Aorta (tissue), 5 donors: ENCODE measurements around the gene BSG. TPM values are rescaled to one million over a fixed set of nuclear protein-coding genes. Genes with fewer than 3 reads are reported as not detected.

ENCODE experiments used
- ATAC-seq: fragments of 200-7000 bp; cut with Tn5 transposase; one replicate; pipeline ENCODE4 v1.9.1; 2022; ENCODE audit warnings: moderate library complexity; ENCODE audit not compliant: low FRiP score
- DNase-seq, 2 donors: peaks; one replicate each; pipeline ENCODE4 v3.0.0-alpha.2; 2020
- H3K27ac ChIP-seq, 2 donors: one replicate each; pipeline ENCODE4 v1.5.1; 2013; ENCODE audit warnings: low read length in 2 of 2, mild to moderate bottlenecking in 2 of 2, moderate library complexity in 2 of 2, control low read depth in 1 of 2, inconsistent platforms in 1 of 2, low read depth in 1 of 2
- H3K27me3 ChIP-seq, 2 donors: one replicate each; pipeline ENCODE4 v1.6.1; 2013; ENCODE audit warnings: control low read depth in 1 of 2, low read length in 1 of 2, mild to moderate bottlenecking in 1 of 2, moderate library complexity in 1 of 2; ENCODE audit not compliant: insufficient read depth in 2 of 2, control insufficient read depth in 1 of 2
- H3K36me3 ChIP-seq, 2 donors: one replicate each; pipeline ENCODE4 v1.6.1; 2013; ENCODE audit warnings: control low read depth in 1 of 2, low read length in 1 of 2, mild to moderate bottlenecking in 1 of 2; ENCODE audit not compliant: insufficient read depth in 2 of 2, control insufficient read depth in 1 of 2
- H3K4me1 ChIP-seq, 2 donors: one replicate each; pipeline ENCODE4 v1.6.1; 2013; ENCODE audit warnings: low read length in 2 of 2, control low read depth in 1 of 2, mild to moderate bottlenecking in 1 of 2, moderate library complexity in 1 of 2; ENCODE audit not compliant: insufficient read depth in 2 of 2, control insufficient read depth in 1 of 2
- H3K4me3 ChIP-seq, 2 donors: one replicate each; pipeline ENCODE4 v1.5.1; 2013; ENCODE audit warnings: low read length in 2 of 2, control low read depth in 1 of 2, mild to moderate bottlenecking in 1 of 2
- H3K9me3 ChIP-seq: one replicate; pipeline ENCODE4 v1.6.1; 2013; ENCODE audit warnings: mild to moderate bottlenecking, low read length; ENCODE audit not compliant: control insufficient read depth
- WGBS, 2 donors: extraction: QIAGEN DNeasy Blood & Tissue Kit; methylation state at CpG; one replicate each; pipeline ENCODE4 v1.1.7; 2013; 5-methylcytosine and 5-hydroxymethylcytosine counted together
- intact Hi-C, 2 donors: fragments of 100-400 bp; cut with DNase I; formaldehyde crosslinking; loops; one replicate each; pipeline versions ENCODE4 v1.14.2 to v1.15.0; 2022
- long read RNA-seq, 2 donors: library from polyadenylated mRNA; unstranded; transcript quantifications; one replicate each; pipeline ENCODE4 v2.0.0, GENCODE V29; 2020 to 2021
- polyA plus RNA-seq, 2 donors: library from polyadenylated mRNA; stranded (reverse); fragments of 200-250 nt; gene quantifications; one replicate each; pipeline ENCODE4 v1.2.3, GENCODE V29; 2013
- total RNA-seq, 2 donors: library from RNA; stranded (reverse); fragmentation: NEBNext Ultra II Directional; extraction: Animal tissue kit (Norgen Biotek cat#: 25700); gene quantifications; one replicate each; pipeline ENCODE4 v1.2.1, GENCODE V29; 2021
- donor health status: healthy with polysubstance abuse.
- donor health status: Bipolar disorder and iron deficiency.
- donor health status: DM: no; HTN: no; CAD: no.
- donor health status: DM: no; HTN: no; CAD: no.
- donor health status: DM: yes; HTN: yes; CAD: no.

BSG gene
- total RNA-seq = 100 to 1,000 TPM; 264 to 281 TPM
- polyA plus RNA-seq = 100 to 1,000 TPM; 239 to 436 TPM
- long read RNA-seq, donor 1, partial matches to known transcripts = 29 of 580 reads
- long read RNA-seq, donor 1, other reads (novel, unspliced or antisense) = 551 of 580 reads
- long read RNA-seq, donor 2, partial matches to known transcripts = 12 of 165 reads
- long read RNA-seq, donor 2, other reads (novel, unspliced or antisense) = 153 of 165 reads

DNA sequence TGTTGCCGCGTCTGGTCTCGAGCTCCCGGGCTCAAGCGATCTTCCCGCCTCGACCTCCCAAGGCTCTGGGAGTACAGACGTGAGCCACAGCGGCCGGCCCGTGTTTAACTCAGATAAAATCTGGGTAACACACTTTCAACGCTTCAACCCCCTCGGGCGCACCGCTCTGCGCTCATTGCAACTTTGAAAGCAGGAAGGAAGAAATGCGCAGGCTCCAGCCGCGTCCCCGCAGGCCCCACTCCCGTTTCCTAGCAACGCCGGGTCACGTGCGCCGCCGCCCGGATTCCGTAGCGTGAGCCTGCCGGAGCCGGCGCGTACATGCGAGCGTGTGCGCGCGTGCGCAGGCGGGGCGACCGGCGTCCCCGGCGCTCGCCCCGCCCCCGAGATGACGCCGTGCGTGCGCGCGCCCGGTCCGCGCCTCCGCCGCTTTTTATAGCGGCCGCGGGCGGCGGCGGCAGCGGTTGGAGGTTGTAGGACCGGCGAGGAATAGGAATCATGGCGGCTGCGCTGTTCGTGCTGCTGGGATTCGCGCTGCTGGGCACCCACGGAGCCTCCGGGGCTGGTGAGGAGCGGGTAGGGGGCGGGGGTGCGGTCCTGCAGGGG, at the start of gene BSG:
TSS of gene BSG (plus strand) at position 457 of the 603 bp plus-strand sequence. CDS start at position 496, 39 bp downstream.
- Histone ChIP-seq H3K9me3 (no peaks in the 10 kb centered on the region), H3K36me3 (no peaks in the 10 kb centered on the region), H3K27me3 (no peaks in the 10 kb centered on the region), H3K4me1 (peaks cover 0 to 3% of the 10 kb centered on the region in 2 donors), H3K4me3 (peak within 1 kb of the TSS; percentile 91 to 95), H3K27ac (peak within 1 kb of the TSS in 1 of 2 donors; percentile 16)
- DNase-seq (peak; percentile 99), ATAC-seq (peak; percentile 96)
- intact Hi-C loops = no loop called here
- WGBS, 2 donors = 0% methylated on average over 69 to 79 of the region's 79 CpGs

- Histone ChIP-seq H3K27ac (no peak overlapping the region), H3K4me1 (no peaks in the 10 kb centered on the region)
Measured at GRCh38 chr19:522726-523125, 49.7 kb upstream of the BSG start.

DNA sequence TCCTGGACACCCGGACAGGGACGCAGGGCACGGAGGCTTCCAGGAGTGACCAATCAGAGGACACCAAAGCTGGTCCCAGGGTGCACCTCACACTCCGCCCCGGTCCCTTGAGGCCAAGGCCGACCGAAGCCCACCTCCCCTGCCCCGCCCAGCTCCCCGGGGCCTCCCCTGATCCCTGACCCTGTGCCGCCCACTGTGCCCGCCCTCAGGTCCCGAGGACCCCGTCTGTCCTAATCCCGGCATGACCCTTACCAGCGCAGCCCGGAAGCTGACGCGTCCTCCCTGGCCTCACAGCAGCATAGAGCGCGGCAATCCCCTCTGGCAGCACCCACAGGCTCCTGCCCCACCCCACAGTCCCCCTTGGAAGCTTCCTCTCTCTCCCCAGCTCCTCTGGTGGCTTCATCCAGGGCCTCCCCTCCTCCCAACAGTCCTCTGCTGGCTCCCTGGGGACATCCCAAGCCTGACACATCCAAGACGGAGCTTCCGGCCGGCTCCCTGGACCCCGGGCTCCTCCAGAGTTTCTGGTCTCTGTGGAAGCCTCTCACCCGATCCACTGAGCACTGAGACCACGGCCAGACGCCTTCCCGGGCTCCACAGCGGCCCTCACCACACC, 48.2 kb upstream of the BSG start:
- Histone ChIP-seq H3K36me3 (no peaks in the 10 kb centered on the region), H3K27me3 (no peaks in the 10 kb centered on the region), H3K27ac (no peak overlapping the region), H3K9me3 (no peaks in the 10 kb centered on the region), H3K4me3 (no peak overlapping the region), H3K4me1 (no peaks in the 10 kb centered on the region)
- WGBS, 2 donors = 51 to 59% methylated on average over 29 of the region's 29 CpGs
- DNase-seq = no peak
- peak; percentile 19 for ATAC-seq
- intact Hi-C loops = no loop called here

More at GRCh38 chr19:522726-523125, 49.7 kb upstream of the BSG start:
- no peaks in the 10 kb centered on the region for H3K9me3 ChIP-seq
- no peaks in the 10 kb centered on the region for H3K36me3 ChIP-seq
- H3K27me3 ChIP-seq = no peaks in the 10 kb centered on the region
- DNase-seq (no peak), ATAC-seq (no peak)
- intact Hi-C loops = no loop called here
- H3K4me3 ChIP-seq = no peak overlapping the region
- WGBS, 2 donors = 95% methylated on average over 12 of the region's 12 CpGs

- Histone ChIP-seq H3K9me3 (no peaks in the 10 kb centered on the region), H3K27me3 (no peaks in the 10 kb centered on the region), H3K4me3 (no peak overlapping the region), H3K36me3 (no peaks in the 10 kb centered on the region), H3K4me1 (no peaks in the 10 kb centered on the region), H3K27ac (no peak overlapping the region)
- WGBS, 2 donors = 70 to 73% methylated on average over 18 of the region's 18 CpGs
- no peak for ATAC-seq
- DNase-seq = no peak
- intact Hi-C loops = no loop called here
Measured at GRCh38 chr19:525029-525428, 47.4 kb upstream of the BSG start.

DNA sequence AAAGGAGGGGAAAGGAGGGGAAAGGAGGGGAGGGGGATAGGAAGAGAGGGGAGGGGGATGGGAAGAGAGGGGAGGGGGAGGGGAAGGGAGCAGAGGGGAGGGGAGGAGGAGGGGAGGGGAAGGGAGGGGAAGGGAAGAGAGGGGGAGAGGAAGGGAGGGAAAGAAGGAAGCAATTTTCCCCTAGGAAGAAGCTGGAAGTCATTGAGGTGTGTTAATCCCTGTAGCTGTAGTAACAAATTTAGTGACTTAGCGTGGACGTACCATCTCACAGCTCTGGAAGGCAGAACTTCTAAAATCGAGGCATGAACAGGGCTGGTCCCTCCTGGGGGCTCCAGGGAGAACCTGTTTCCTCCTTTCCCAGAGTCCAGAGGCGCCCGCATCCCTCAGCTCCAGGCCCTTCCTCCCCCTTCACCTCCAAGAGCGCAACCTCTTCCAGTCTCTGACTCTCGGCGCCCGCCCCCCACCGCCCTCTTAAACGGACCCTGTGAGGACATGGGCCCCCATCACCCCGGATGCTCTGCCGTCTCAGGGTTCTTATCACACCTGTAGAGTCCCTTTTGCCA, 46.5 kb upstream of the BSG start:
- DNase-seq (no peak), ATAC-seq (no peak)
- WGBS, 2 donors = 43 to 44% methylated on average over 13 of the region's 13 CpGs
- Histone ChIP-seq H3K4me3 (no peak overlapping the region), H3K4me1 (no peaks in the 10 kb centered on the region), H3K9me3 (no peaks in the 10 kb centered on the region), H3K27ac (no peak overlapping the region), H3K27me3 (no peaks in the 10 kb centered on the region), H3K36me3 (no peaks in the 10 kb centered on the region)
- intact Hi-C loops = no loop called here

GRCh38 chr19:530134-531008, 42.0 kb upstream of the BSG start:
- ATAC-seq (no peak), DNase-seq (no peak)
- H3K4me1 ChIP-seq = peaks cover 0 to 6% of the 10 kb centered on the region in 2 donors
- WGBS, 2 donors = 67 to 69% methylated on average over 33 to 38 of the region's 38 CpGs
- H3K27me3 ChIP-seq = no peaks in the 10 kb centered on the region
- no peak overlapping the region for H3K27ac ChIP-seq
- intact Hi-C loops = no loop called here
- H3K4me3 ChIP-seq = peak overlapping the region; percentile 85 to 89
- H3K36me3 ChIP-seq = no peaks in the 10 kb centered on the region
- no peaks in the 10 kb centered on the region for H3K9me3 ChIP-seq

DNA sequence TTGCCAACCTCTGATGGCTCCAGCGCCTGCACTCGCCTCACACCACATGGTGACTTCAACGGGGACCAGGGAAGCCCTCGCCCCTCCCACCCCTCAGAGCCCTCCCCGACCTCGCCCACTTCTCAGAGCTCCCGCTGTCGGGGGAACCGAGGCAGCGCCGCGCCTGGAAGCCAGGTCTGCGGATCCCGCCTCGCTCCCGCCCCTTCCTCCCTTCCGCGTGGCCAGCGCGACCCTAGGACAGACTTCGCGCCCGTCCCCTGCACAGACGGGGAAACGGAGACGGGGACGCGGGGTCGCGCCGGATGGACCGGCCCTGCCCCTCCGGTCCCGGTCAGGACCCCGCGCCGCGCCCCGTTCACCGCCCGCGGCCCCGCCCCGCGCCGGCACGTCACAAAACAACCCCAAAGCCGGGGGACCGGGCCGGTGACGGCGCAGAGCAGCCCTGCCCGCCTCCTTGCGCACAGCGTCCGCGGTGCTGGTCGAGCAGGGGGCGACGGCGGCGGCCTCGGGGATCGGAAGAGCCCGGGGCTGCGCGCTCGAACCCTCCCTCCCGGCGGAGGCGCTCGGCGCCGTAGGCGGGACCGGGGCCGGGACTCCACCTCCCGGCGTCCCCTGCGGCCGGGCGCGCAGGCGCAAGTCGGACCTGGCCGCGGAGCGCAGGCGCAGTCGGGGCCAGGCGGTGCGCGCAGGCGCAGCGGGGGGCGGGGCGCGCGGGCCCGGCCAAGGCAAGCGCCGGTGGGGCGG, 41.2 kb upstream of the BSG start:
- H3K36me3 ChIP-seq = peaks cover 0 to 1% of the 10 kb centered on the region in 2 donors
- peak overlapping the region; percentile 85 to 89 for H3K4me3 ChIP-seq
- WGBS, 2 donors = 0 to 1% methylated on average over 66 to 103 of the region's 103 CpGs
- intact Hi-C loops = no loop called here
- peaks cover 0 to 6% of the 10 kb centered on the region in 2 donors for H3K4me1 ChIP-seq
- ATAC-seq (peak; percentile 88), DNase-seq (peak; percentile 87 to 94)
- H3K9me3 ChIP-seq = no peaks in the 10 kb centered on the region
- H3K27me3 ChIP-seq = no peaks in the 10 kb centered on the region
- H3K27ac ChIP-seq = peak overlapping the region; percentile 24 to 53
